DND-41 (cell line): Measurements from ENCODE around the gene KLF6.

Experiments used
- ATAC-seq: fragments of 200-7000 bp; cut with Tn5 transposase; 3 replicates; pipeline ENCODE4 v1.9.1; 2021; ENCODE audit warnings: low read depth; ENCODE audit not compliant: insufficient read depth
- DNase-seq: peaks from one replicate; pipeline ENCODE4 v3.0.0-alpha.2; 2020
- H2AFZ ChIP-seq: 2 replicates; pipeline ENCODE4 v1.6.0; 2012; ENCODE audit warnings: low read depth, low read length
- H3K27ac ChIP-seq: 2 replicates; pipeline ENCODE4 v1.5.1; 2012; ENCODE audit warnings: low read length, inconsistent platforms
- H3K27me3 ChIP-seq: fragments of 200-600 bp; sonication (generic); 2 replicates; pipeline ENCODE4 v1.6.0; 2012; ENCODE audit warnings: low read length, mild to moderate bottlenecking, inconsistent platforms; ENCODE audit not compliant: insufficient read depth, poor library complexity
- H3K36me3 ChIP-seq: 2 replicates; pipeline ENCODE4 v1.5.1; 2012; ENCODE audit warnings: low read length, inconsistent platforms; ENCODE audit not compliant: insufficient read depth
- H3K4me1 ChIP-seq: 2 replicates; pipeline ENCODE4 v1.5.1; 2012; ENCODE audit warnings: mild to moderate bottlenecking, low read length; ENCODE audit not compliant: insufficient read depth
- H3K4me2 ChIP-seq: 2 replicates; pipeline ENCODE4 v1.6.0; 2012; ENCODE audit warnings: mild to moderate bottlenecking, moderate library complexity, low read length, inconsistent platforms; ENCODE audit not compliant: insufficient read depth
- H3K4me3 ChIP-seq, 2 experiments: fragments of 200-600 bp in 1 of 2; shearing (Covaris generic) in 1 of 2; 2 replicates each; pipeline ENCODE4 v1.5.1; 2012 to 2016; ENCODE audit warnings: inconsistent platforms in 2 of 2, low read length in 2 of 2, mild to moderate bottlenecking in 2 of 2, low read depth in 1 of 2, moderate library complexity in 1 of 2
- H3K79me2 ChIP-seq: 2 replicates; pipeline ENCODE4 v1.6.0; 2012; ENCODE audit warnings: low read length, inconsistent platforms; ENCODE audit not compliant: insufficient read depth
- H3K9ac ChIP-seq: 2 replicates; pipeline ENCODE4 v1.6.0; 2012; ENCODE audit warnings: low read depth, mild to moderate bottlenecking, inconsistent platforms, low read length, moderate library complexity
- H3K9me3 ChIP-seq: 2 replicates; pipeline ENCODE4 v1.5.1; 2012; ENCODE audit warnings: low read length, moderate library complexity, mild to moderate bottlenecking, inconsistent platforms; ENCODE audit not compliant: insufficient read depth, severe bottlenecking
- H4K20me1 ChIP-seq: 2 replicates; pipeline ENCODE4 v1.6.0; 2012; ENCODE audit warnings: low read length; ENCODE audit not compliant: insufficient read depth
- CTCF ChIP-seq: IDR thresholded peaks from 2 replicates; pipeline ENCODE4 v1.5.1; 2012; ENCODE audit warnings: borderline replicate concordance, low read length, moderate library complexity, mild to moderate bottlenecking; ENCODE audit not compliant: poor library complexity, severe bottlenecking; ENCODE audit errors: extremely low read depth
- EZH2 ChIP-seq: IDR thresholded peaks from 3 replicates; pipeline ENCODE4 v1.6.1; 2012; ENCODE audit warnings: borderline replicate concordance, low read depth, mild to moderate bottlenecking, moderate library complexity, low read length, inconsistent platforms; ENCODE audit not compliant: severe bottlenecking

The KLF6 gene

GRCh38 chr10:3807928-3808496 lies 23.0 kb upstream of the KLF6 start:
- no peaks in the 10 kb centered on the region for H3K9me3 ChIP-seq
- H3K9ac ChIP-seq: peak overlapping the region; percentile 69
- H3K4me1 ChIP-seq: peaks cover 100% of the 10 kb centered on the region
- H3K27me3 ChIP-seq: no peaks in the 10 kb centered on the region
- ATAC-seq (no peak), DNase-seq (no peak)
- peaks cover 3% of the 10 kb centered on the region; the same call in 1 of the 2 replicates for H3K79me2 ChIP-seq
- H3K4me3 ChIP-seq: no peak overlapping the region
- H2AFZ ChIP-seq: no peak overlapping the region
- H3K27ac ChIP-seq: peak overlapping the region; percentile 95
- no peak overlapping the region for H3K4me2 ChIP-seq
- no peaks in the 10 kb centered on the region for H3K36me3 ChIP-seq
- no peaks in the 10 kb centered on the region for H4K20me1 ChIP-seq
- TF ChIP-seq CTCF (no peak), EZH2 (no peak)

- Histone ChIP-seq H4K20me1 (no peaks in the 10 kb centered on the region), H3K36me3 (no peaks in the 10 kb centered on the region), H3K27ac (peak overlapping the region; percentile 95), H2AFZ (no peak overlapping the region), H3K4me1 (peaks cover 100% of the 10 kb centered on the region), H3K9me3 (no peaks in the 10 kb centered on the region), H3K4me2 (no peak overlapping the region; the same call in 1 of the 2 replicates), H3K9ac (peak overlapping the region; percentile 69), H3K27me3 (no peaks in the 10 kb centered on the region), H3K4me3 (no peak overlapping the region), H3K79me2 (peaks cover 3% of the 10 kb centered on the region; the same call in 1 of the 2 replicates)
- no peak for ATAC-seq
- no peak for DNase-seq
- TF ChIP-seq CTCF: no peak
- TF ChIP-seq EZH2: no peak
Observed at GRCh38 chr10:3807211-3807927, 22.4 kb upstream of the KLF6 start.

GRCh38 chr10:3806603-3807002 lies 21.6 kb upstream of the KLF6 start:
- peak overlapping the region; percentile 95 for H3K27ac ChIP-seq
- H3K36me3 ChIP-seq: no peaks in the 10 kb centered on the region
- H3K27me3 ChIP-seq: no peaks in the 10 kb centered on the region
- TF ChIP-seq EZH2: no peak
- no peak for TF ChIP-seq CTCF
- H2AFZ ChIP-seq: no peak overlapping the region
- H3K9ac ChIP-seq: peak overlapping the region; percentile 69
- H3K4me3 ChIP-seq: no peak overlapping the region
- no peaks in the 10 kb centered on the region for H3K9me3 ChIP-seq
- ATAC-seq: no peak
- H3K4me2 ChIP-seq: peak overlapping the region; percentile 56
- H3K4me1 ChIP-seq: peaks cover 96% of the 10 kb centered on the region
- H4K20me1 ChIP-seq: no peaks in the 10 kb centered on the region
- no peaks in the 10 kb centered on the region for H3K79me2 ChIP-seq
- DNase-seq: no peak
